Mesenchymal stem cell (in vitro differentiated cells and primary cell): ENCODE data around the gene NMRAL1.

Experiments
- DNase-seq: peaks from one replicate; pipeline ENCODE4 v3.0.0-alpha.2; 2013
- H2AFZ ChIP-seq: one replicate; pipeline ENCODE4 v1.6.1; 2013; ENCODE audit warnings: low read depth, mild to moderate bottlenecking, control low read depth, inconsistent platforms, low read length, moderate library complexity
- H2AK5ac ChIP-seq: 2 replicates; pipeline ENCODE4 v1.6.1; 2013; ENCODE audit warnings: low read length, moderate library complexity, mild to moderate bottlenecking, inconsistent platforms; ENCODE audit not compliant: severe bottlenecking
- H2BK120ac ChIP-seq: one replicate; pipeline ENCODE4 v1.6.1; 2013; ENCODE audit warnings: low read depth, mild to moderate bottlenecking, inconsistent platforms, low read length, moderate library complexity
- H2BK12ac ChIP-seq, 2 experiments: one replicate each; pipeline ENCODE4 v1.6.1; 2013; ENCODE audit warnings: inconsistent platforms in 2 of 2, low read length in 2 of 2, mild to moderate bottlenecking in 2 of 2, moderate library complexity in 2 of 2, control low read depth in 1 of 2
- H2BK15ac ChIP-seq: one replicate; pipeline ENCODE4 v1.6.1; 2013; ENCODE audit warnings: mild to moderate bottlenecking, low read depth, inconsistent platforms; ENCODE audit not compliant: poor library complexity, severe bottlenecking
- H2BK5ac ChIP-seq: 2 replicates; pipeline ENCODE4 v1.6.1; 2013; ENCODE audit warnings: low read depth, mild to moderate bottlenecking, low read length, control low read depth, inconsistent platforms; ENCODE audit not compliant: poor library complexity, severe bottlenecking
- H3K14ac ChIP-seq, 2 experiments: one replicate each; pipeline ENCODE4 v1.6.1; 2013; ENCODE audit warnings: inconsistent platforms in 2 of 2, low read length in 2 of 2, control low read depth in 1 of 2, mild to moderate bottlenecking in 1 of 2, moderate library complexity in 1 of 2
- H3K18ac ChIP-seq, 2 experiments: one replicate each; pipeline ENCODE4 v1.6.1; 2013; ENCODE audit warnings: inconsistent platforms in 2 of 2, low read length in 2 of 2, control low read depth in 1 of 2, low read depth in 1 of 2, mild to moderate bottlenecking in 1 of 2
- H3K23ac ChIP-seq, 2 experiments: one replicate each; pipeline ENCODE4 v1.6.1; 2013; ENCODE audit warnings: inconsistent platforms in 2 of 2, low read length in 2 of 2, mild to moderate bottlenecking in 2 of 2, moderate library complexity in 2 of 2, control low read depth in 1 of 2
- H3K27ac ChIP-seq: 2 replicates; pipeline ENCODE4 v1.5.1; 2013; ENCODE audit warnings: mild to moderate bottlenecking, moderate library complexity, low read length, control low read depth, inconsistent platforms; ENCODE audit not compliant: poor library complexity, severe bottlenecking
- H3K27me3 ChIP-seq, 2 experiments: 2 replicates each; pipeline versions ENCODE4 v1.6.1 to v1.7.0; 2013; ENCODE audit warnings: low read length in 2 of 2, mild to moderate bottlenecking in 2 of 2, moderate library complexity in 2 of 2, control low read depth in 1 of 2, inconsistent platforms in 1 of 2; ENCODE audit not compliant: control insufficient read depth in 1 of 2, insufficient read depth in 1 of 2
- H3K36me3 ChIP-seq, 2 experiments: 2 replicates each; pipeline versions ENCODE4 v1.6.1 to v1.7.0; 2013; ENCODE audit warnings: low read length in 2 of 2, control low read depth in 1 of 2, inconsistent platforms in 1 of 2, low read depth in 1 of 2, mild to moderate bottlenecking in 1 of 2; ENCODE audit not compliant: insufficient read depth in 2 of 2, control insufficient read depth in 1 of 2
- H3K4ac ChIP-seq, 2 experiments: one replicate each; pipeline ENCODE4 v1.6.1; 2013; ENCODE audit warnings: inconsistent platforms in 2 of 2, low read length in 2 of 2, mild to moderate bottlenecking in 2 of 2, moderate library complexity in 2 of 2, control low read depth in 1 of 2, low read depth in 1 of 2
- H3K4me1 ChIP-seq: 2 replicates; pipeline ENCODE4 v1.6.1; 2013; ENCODE audit warnings: low read depth, low read length, control low read depth; ENCODE audit not compliant: control insufficient read depth, insufficient read depth
- H3K4me2 ChIP-seq: 2 replicates; pipeline ENCODE4 v1.6.1; 2013; ENCODE audit warnings: low read length, mild to moderate bottlenecking, inconsistent platforms; ENCODE audit not compliant: poor library complexity, severe bottlenecking
- H3K4me3 ChIP-seq, 2 experiments: 2 replicates each; pipeline versions ENCODE4 v1.5.1 to v1.7.0; 2013; ENCODE audit warnings: low read length in 2 of 2, mild to moderate bottlenecking in 2 of 2, control low read depth in 1 of 2, low read depth in 1 of 2; ENCODE audit not compliant: insufficient read depth in 1 of 2
- H3K79me1 ChIP-seq: replicated peaks from 2 replicates; pipeline ENCODE4 v1.6.1; 2013; ENCODE audit warnings: mild to moderate bottlenecking, control low read depth, low read length, inconsistent platforms; ENCODE audit not compliant: poor library complexity, severe bottlenecking
- H3K9ac ChIP-seq: 2 replicates; pipeline ENCODE4 v1.7.0; 2013; ENCODE audit warnings: mild to moderate bottlenecking, low read length, moderate library complexity
- H3K9me3 ChIP-seq: 2 replicates; pipeline ENCODE4 v1.7.0; 2013; ENCODE audit warnings: mild to moderate bottlenecking, low read length; ENCODE audit not compliant: control insufficient read depth
- H4K8ac ChIP-seq: one replicate; pipeline ENCODE4 v1.6.1; 2013; ENCODE audit warnings: inconsistent platforms, mild to moderate bottlenecking, low read length, moderate library complexity
- H4K91ac ChIP-seq: one replicate; pipeline ENCODE4 v1.6.1; 2013; ENCODE audit warnings: mild to moderate bottlenecking, low read length, inconsistent platforms
- WGBS: methylation state at CpG from one replicate; pipeline ENCODE4 v1.1.7; 2013; ENCODE audit warnings: mixed read lengths; 5-methylcytosine and 5-hydroxymethylcytosine counted together

Gene NMRAL1

GRCh38 chr16:4519274-4520058, 45.0 kb upstream of the NMRAL1 start:
- Histone ChIP-seq H2BK12ac (no peak overlapping the region), H3K9ac (no peak overlapping the region), H3K14ac (no peak overlapping the region), H3K4ac (no peak overlapping the region), H2BK5ac (no peak overlapping the region), H3K4me2 (no peak overlapping the region), H2AK5ac (no peak overlapping the region), H2BK15ac (no peak overlapping the region), H3K79me1 (peaks cover 40% of the 10 kb centered on the region), H3K18ac (no peak overlapping the region), H4K91ac (no peak overlapping the region), H2BK120ac (no peak overlapping the region), H3K4me1 (peaks cover 17% of the 10 kb centered on the region), H3K36me3 (peaks cover 0 to 29% of the 10 kb centered on the region in 2 experiments), H2AFZ (no peak overlapping the region), H3K27me3 (no peaks in the 10 kb centered on the region), H3K27ac (no peak overlapping the region), H3K9me3 (no peaks in the 10 kb centered on the region), H3K23ac (no peak overlapping the region), H3K4me3 (no peak overlapping the region), H4K8ac (no peak overlapping the region)
- no peak for DNase-seq
- WGBS, result 87% methylated on average over 15 of the region's 15 CpGs

GRCh38 chr16:4517812-4518680, 43.6 kb upstream of the NMRAL1 start:
- H3K14ac ChIP-seq, result no peak overlapping the region
- no peak overlapping the region for H3K27ac ChIP-seq
- peaks cover 14 to 33% of the 10 kb centered on the region in 2 experiments for H3K36me3 ChIP-seq
- H2BK15ac ChIP-seq, result no peak overlapping the region
- H3K18ac ChIP-seq, result no peak overlapping the region
- peak; percentile 61 for DNase-seq
- no peaks in the 10 kb centered on the region for H3K27me3 ChIP-seq
- H3K4me3 ChIP-seq, result no peak overlapping the region
- H4K8ac ChIP-seq, result no peak overlapping the region
- peaks cover 41% of the 10 kb centered on the region for H3K79me1 ChIP-seq
- no peak overlapping the region for H4K91ac ChIP-seq
- no peak overlapping the region for H2AFZ ChIP-seq
- H3K4ac ChIP-seq, result no peak overlapping the region
- peaks cover 18% of the 10 kb centered on the region for H3K4me1 ChIP-seq
- no peak overlapping the region for H2AK5ac ChIP-seq
- H2BK5ac ChIP-seq, result no peak overlapping the region
- WGBS, result 61% methylated on average over 12 of the region's 12 CpGs
- no peak overlapping the region for H3K4me2 ChIP-seq
- H3K9ac ChIP-seq, result no peak overlapping the region
- H2BK12ac ChIP-seq, result no peak overlapping the region
- H3K9me3 ChIP-seq, result no peaks in the 10 kb centered on the region
- H2BK120ac ChIP-seq, result no peak overlapping the region
- H3K23ac ChIP-seq, result no peak overlapping the region

- no peak for DNase-seq
- H3K27ac ChIP-seq, result no peak overlapping the region
These were observed 41.3 kb upstream of the NMRAL1 start for GRCh38 chr16:4515611-4516233.

GRCh38 chr16:4514606-4515005, 40.2 kb upstream of the NMRAL1 start:
- no peak overlapping the region for H2BK12ac ChIP-seq
- WGBS, result 87% methylated on average over 7 of the region's 7 CpGs
- no peak overlapping the region for H2AK5ac ChIP-seq
- H3K79me1 ChIP-seq, result peaks cover 52% of the 10 kb centered on the region
- H4K8ac ChIP-seq, result peak overlapping the region; percentile 5
- no peak overlapping the region for H2BK15ac ChIP-seq
- H3K4ac ChIP-seq, result no peak overlapping the region
- DNase-seq, result no peak
- no peak overlapping the region for H2BK5ac ChIP-seq
- H3K9me3 ChIP-seq, result no peaks in the 10 kb centered on the region
- H3K18ac ChIP-seq, result no peak overlapping the region
- H3K23ac ChIP-seq, result no peak overlapping the region
- H3K4me2 ChIP-seq, result no peak overlapping the region
- H3K4me3 ChIP-seq, result no peak overlapping the region
- peaks cover 44 to 53% of the 10 kb centered on the region in 2 experiments for H3K36me3 ChIP-seq
- H3K4me1 ChIP-seq, result peaks cover 6% of the 10 kb centered on the region
- H3K9ac ChIP-seq, result peak overlapping the region; percentile 30
- H3K27me3 ChIP-seq, result no peaks in the 10 kb centered on the region
- no peak overlapping the region for H2AFZ ChIP-seq
- H2BK120ac ChIP-seq, result no peak overlapping the region
- H4K91ac ChIP-seq, result peak overlapping the region; percentile 23
- no peak overlapping the region for H3K27ac ChIP-seq
- peak overlapping the region in 1 of 2 experiments; percentile 74 for H3K14ac ChIP-seq

More at GRCh38 chr16:4515611-4516233, 41.3 kb upstream of the NMRAL1 start:
- no peaks in the 10 kb centered on the region for H3K9me3 ChIP-seq
- H2BK120ac ChIP-seq, result no peak overlapping the region
- no peaks in the 10 kb centered on the region for H3K27me3 ChIP-seq
- WGBS, result 73% methylated on average over 4 of the region's 5 CpGs
- no peak overlapping the region for H3K14ac ChIP-seq
- H3K4me1 ChIP-seq, result peaks cover 6% of the 10 kb centered on the region
- no peak overlapping the region for H3K4me2 ChIP-seq
- H2AFZ ChIP-seq, result no peak overlapping the region
- no peak overlapping the region for H3K18ac ChIP-seq
- H3K79me1 ChIP-seq, result peaks cover 45% of the 10 kb centered on the region
- H3K23ac ChIP-seq, result no peak overlapping the region
- no peak overlapping the region for H3K4ac ChIP-seq
- peaks cover 35 to 44% of the 10 kb centered on the region in 2 experiments for H3K36me3 ChIP-seq
- no peak overlapping the region for H4K8ac ChIP-seq
- no peak overlapping the region for H2AK5ac ChIP-seq
- H2BK15ac ChIP-seq, result no peak overlapping the region
- no peak overlapping the region for H2BK5ac ChIP-seq
- peak overlapping the region; percentile 20 for H3K9ac ChIP-seq
- H2BK12ac ChIP-seq, result no peak overlapping the region
- no peak overlapping the region for H3K4me3 ChIP-seq
- H4K91ac ChIP-seq, result no peak overlapping the region
